ENCODE data around the gene EFEMP1. TPM values are rescaled to one million over a fixed set of nuclear protein-coding genes. Genes with fewer than 3 reads are reported as not detected.
"Not testable (repeated sequence)": the region's sequence is repeated elsewhere in the genome, so short reads cannot be mapped to it uniquely, and the experiment has no call there.

EFEMP1 gene
- total and polyA plus RNA-seq, 4 donors = 112 to 205 (median 159) TPM

DNA sequence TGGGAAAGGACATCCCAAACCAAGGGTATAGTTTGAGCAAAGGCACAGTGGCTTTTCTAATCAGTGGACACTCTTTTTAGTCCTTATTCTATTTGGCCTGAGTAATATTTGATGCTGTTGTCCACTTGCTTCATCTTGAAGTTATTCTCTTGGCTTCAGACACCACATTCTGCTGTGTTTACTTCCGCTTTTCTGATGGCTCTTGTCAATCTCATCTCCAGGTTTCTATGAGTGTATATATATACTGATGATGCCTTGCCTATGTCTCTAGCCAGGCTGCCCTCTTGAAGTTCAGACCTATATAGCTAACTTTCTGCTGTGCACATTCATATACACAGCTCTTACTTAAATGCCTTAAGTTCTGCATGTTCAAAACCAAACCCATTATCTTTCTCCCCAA, 83.1 kb downstream of the EFEMP1 start:
- no peak overlapping the region for H3K27ac ChIP-seq (ENCODE audit: low read depth in 1 of 2, low read length in 1 of 2)
- TF ChIP-seq, protein P1, sequence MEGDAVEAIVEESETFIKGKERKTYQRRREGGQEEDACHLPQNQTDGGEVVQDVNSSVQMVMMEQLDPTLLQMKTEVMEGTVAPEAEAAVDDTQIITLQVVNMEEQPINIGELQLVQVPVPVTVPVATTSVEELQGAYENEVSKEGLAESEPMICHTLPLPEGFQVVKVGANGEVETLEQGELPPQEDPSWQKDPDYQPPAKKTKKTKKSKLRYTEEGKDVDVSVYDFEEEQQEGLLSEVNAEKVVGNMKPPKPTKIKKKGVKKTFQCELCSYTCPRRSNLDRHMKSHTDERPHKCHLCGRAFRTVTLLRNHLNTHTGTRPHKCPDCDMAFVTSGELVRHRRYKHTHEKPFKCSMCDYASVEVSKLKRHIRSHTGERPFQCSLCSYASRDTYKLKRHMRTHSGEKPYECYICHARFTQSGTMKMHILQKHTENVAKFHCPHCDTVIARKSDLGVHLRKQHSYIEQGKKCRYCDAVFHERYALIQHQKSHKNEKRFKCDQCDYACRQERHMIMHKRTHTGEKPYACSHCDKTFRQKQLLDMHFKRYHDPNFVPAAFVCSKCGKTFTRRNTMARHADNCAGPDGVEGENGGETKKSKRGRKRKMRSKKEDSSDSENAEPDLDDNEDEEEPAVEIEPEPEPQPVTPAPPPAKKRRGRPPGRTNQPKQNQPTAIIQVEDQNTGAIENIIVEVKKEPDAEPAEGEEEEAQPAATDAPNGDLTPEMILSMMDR (IDR thresholded peaks at IDR 0.05; ENCODE audit: control extremely low read depth, extremely low read depth) = no peak

DNA sequence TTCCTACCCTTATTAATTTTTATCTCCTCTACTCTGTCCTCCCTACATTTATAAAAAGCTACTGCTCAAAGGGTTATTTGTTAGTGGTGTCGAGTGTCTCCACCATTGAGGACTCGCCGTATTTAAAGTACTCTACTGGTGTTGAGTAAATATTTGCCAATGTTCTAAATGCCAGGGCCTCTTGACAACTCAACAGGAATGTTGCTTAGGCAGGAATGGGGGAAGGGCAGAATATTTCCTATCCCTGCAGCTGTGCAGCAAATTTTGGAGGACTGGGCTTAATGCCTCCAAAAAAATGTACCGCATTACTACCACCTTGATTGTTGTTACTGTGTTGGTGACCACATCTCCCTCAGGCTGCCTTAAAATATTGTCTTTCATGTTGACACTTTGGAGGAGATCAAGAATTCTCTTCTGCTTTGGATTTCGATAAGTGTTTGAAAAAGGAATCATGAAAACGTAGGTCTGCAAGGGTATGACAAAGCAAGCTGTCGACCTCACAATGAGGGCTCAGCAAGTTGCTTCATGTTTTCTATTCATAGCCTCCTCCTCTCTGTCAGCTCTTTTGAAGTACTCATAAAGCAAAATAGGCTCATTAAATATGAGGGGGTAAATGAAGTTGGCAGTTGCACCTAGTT, 84.3 kb downstream of the EFEMP1 start:
- H3K4me1 ChIP-seq (ENCODE audit: control insufficient read depth in 5 of 5, insufficient read depth in 5 of 5, low read length in 5 of 5) = peaks cover 0 to 28% (median 13%) of the 10 kb centered on the region in 5 donors
- no peak overlapping the region for H3K27ac ChIP-seq (ENCODE audit: low read depth in 1 of 2, low read length in 1 of 2)
- no peak overlapping the region for H3K9ac ChIP-seq (ENCODE audit: insufficient read depth in 1 of 2, low read length in 2 of 2)
- peaks cover 0 to 2% (median 0%) of the 10 kb centered on the region in 4 donors for H3K9me3 ChIP-seq (ENCODE audit: control insufficient read depth in 4 of 4, insufficient read depth in 3 of 4, low read length in 3 of 4)
- no peak overlapping the region for H3K4me3 ChIP-seq
- no peaks in the 10 kb centered on the region for H3K36me3 ChIP-seq (ENCODE audit: control insufficient read depth in 4 of 4, insufficient read depth in 4 of 4, low read length in 4 of 4)
- ATAC-seq (ENCODE audit: insufficient read depth, low FRiP score) = peak; percentile 70
- TF ChIP-seq, protein P1 (IDR thresholded peaks at IDR 0.05; ENCODE audit: control extremely low read depth, extremely low read depth) = no peak
- peaks cover 0 to 3% (median 0%) of the 10 kb centered on the region in 3 donors for H3K27me3 ChIP-seq (ENCODE audit: control insufficient read depth in 3 of 3, insufficient read depth in 3 of 3, low read length in 2 of 3)
- WGBS, 2 donors = 41 to 49% methylated on average over 7 of the region's 7 CpGs
- DNase-seq = peak; percentile 62 to 91 (median 81)

More for the DNA sequence above, 83.1 kb downstream of the EFEMP1 start:
- Histone ChIP-seq H3K9ac (ENCODE audit: insufficient read depth in 1 of 2, low read length in 2 of 2) (no peak overlapping the region), H3K4me3 (no peak overlapping the region), H3K27me3 (ENCODE audit: control insufficient read depth in 3 of 3, insufficient read depth in 3 of 3, low read length in 2 of 3) (peaks cover 0 to 3% (median 0%) of the 10 kb centered on the region in 3 donors), H3K9me3 (ENCODE audit: control insufficient read depth in 4 of 4, insufficient read depth in 3 of 4, low read length in 3 of 4) (peaks cover 0 to 2% (median 0%) of the 10 kb centered on the region in 4 donors), H3K36me3 (ENCODE audit: control insufficient read depth in 4 of 4, insufficient read depth in 4 of 4, low read length in 4 of 4) (no peaks in the 10 kb centered on the region), H3K4me1 (ENCODE audit: control insufficient read depth in 5 of 5, insufficient read depth in 5 of 5, low read length in 5 of 5) (peaks cover 0 to 28% (median 15%) of the 10 kb centered on the region in 5 donors)
- DNase-seq (no peak), ATAC-seq (ENCODE audit: insufficient read depth, low FRiP score) (no peak)
- WGBS, 2 donors = 89 to 90% methylated on average over 1 of the region's 1 CpG

DNA sequence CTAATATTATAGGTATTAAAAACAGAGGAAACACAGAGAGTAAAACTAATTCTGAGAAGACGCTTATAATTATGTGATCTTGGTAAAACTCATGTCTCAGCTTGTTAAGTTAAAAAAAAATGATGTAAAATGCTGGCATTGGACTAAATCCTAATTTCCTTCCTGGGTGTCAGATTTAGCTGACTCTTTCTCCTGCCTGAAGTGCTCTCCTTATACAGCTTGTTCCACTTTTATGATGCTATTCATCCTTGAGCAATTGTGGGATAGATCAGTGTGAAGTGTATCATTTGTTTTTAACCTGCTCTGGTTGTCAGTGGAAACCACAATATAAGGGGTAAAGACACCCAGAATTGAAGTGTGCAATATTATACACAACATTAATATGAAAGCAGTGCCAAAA, 84.9 kb downstream of the EFEMP1 start:
- H3K9ac ChIP-seq (ENCODE audit: insufficient read depth in 1 of 2, low read length in 2 of 2) = no peak overlapping the region
- peaks cover 0 to 2% (median 0%) of the 10 kb centered on the region in 4 donors for H3K9me3 ChIP-seq (ENCODE audit: control insufficient read depth in 4 of 4, insufficient read depth in 3 of 4, low read length in 3 of 4)
- H3K27ac ChIP-seq (ENCODE audit: low read depth in 1 of 2, low read length in 1 of 2) = no peak overlapping the region
- H3K27me3 ChIP-seq (ENCODE audit: control insufficient read depth in 3 of 3, insufficient read depth in 3 of 3, low read length in 2 of 3) = peaks cover 0 to 3% (median 0%) of the 10 kb centered on the region in 3 donors
- DNase-seq (no peak), ATAC-seq (ENCODE audit: insufficient read depth, low FRiP score) (peak; percentile 33)
- TF ChIP-seq, protein P1 (IDR thresholded peaks at IDR 0.05; ENCODE audit: control extremely low read depth, extremely low read depth) = no peak
- no peaks in the 10 kb centered on the region for H3K36me3 ChIP-seq (ENCODE audit: control insufficient read depth in 4 of 4, insufficient read depth in 4 of 4, low read length in 4 of 4)
- H3K4me3 ChIP-seq = no peak overlapping the region
- H3K4me1 ChIP-seq (ENCODE audit: control insufficient read depth in 5 of 5, insufficient read depth in 5 of 5, low read length in 5 of 5) = peaks cover 0 to 28% (median 12%) of the 10 kb centered on the region in 5 donors
- WGBS, 2 donors = 70 to 98% methylated on average over 1 of the region's 1 CpG

DNA sequence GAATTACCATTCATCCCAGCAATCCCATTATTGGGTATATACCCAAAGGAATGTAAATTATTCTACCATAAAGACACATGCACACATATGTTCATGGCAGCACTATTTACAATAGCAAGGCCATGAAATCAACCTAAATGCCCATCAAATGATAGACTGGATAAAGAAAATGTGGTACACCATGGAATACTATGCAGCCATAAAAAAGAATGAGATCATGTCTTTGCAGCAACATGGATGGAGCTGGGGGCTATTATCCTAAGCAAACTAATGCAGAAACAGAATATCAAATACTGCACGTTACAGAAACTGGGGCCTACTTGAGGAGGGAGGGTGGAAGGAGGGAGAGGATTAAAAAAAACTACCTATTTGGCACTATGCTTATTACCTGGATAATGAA, 85.5 kb downstream of the EFEMP1 start:
- H3K27me3 ChIP-seq (ENCODE audit: control insufficient read depth in 3 of 3, insufficient read depth in 3 of 3, low read length in 2 of 3); H3K27ac ChIP-seq (ENCODE audit: low read depth in 1 of 2, low read length in 1 of 2); ATAC-seq (ENCODE audit: insufficient read depth, low FRiP score); H3K9ac ChIP-seq (ENCODE audit: insufficient read depth in 1 of 2, low read length in 2 of 2); H3K9me3 ChIP-seq (ENCODE audit: control insufficient read depth in 4 of 4, insufficient read depth in 3 of 4, low read length in 3 of 4); H3K36me3 ChIP-seq (ENCODE audit: control insufficient read depth in 4 of 4, insufficient read depth in 4 of 4, low read length in 4 of 4); DNase-seq; H3K4me3 ChIP-seq: not testable (repeated sequence)
- peaks cover 0 to 28% (median 6%) of the 10 kb centered on the region in 5 donors for H3K4me1 ChIP-seq (ENCODE audit: control insufficient read depth in 5 of 5, insufficient read depth in 5 of 5, low read length in 5 of 5)
- WGBS, 2 donors = 53 to 67% methylated on average over 1 of the region's 1 CpG

Data from lung (tissue), 12 donors.